Ammon's horn (tissue), 1 donor: ENCODE data around the gene ARL9.
"Not testable (repeated sequence)": the region's sequence is repeated elsewhere in the genome, so short reads cannot be mapped to it uniquely, and the experiment has no call there.

Experiments used
- DNase-seq: peaks from one replicate; pipeline ENCODE4 v3.0.0-alpha.2; 2016; ENCODE audit warnings: low spot score

The ARL9 gene, protein sequence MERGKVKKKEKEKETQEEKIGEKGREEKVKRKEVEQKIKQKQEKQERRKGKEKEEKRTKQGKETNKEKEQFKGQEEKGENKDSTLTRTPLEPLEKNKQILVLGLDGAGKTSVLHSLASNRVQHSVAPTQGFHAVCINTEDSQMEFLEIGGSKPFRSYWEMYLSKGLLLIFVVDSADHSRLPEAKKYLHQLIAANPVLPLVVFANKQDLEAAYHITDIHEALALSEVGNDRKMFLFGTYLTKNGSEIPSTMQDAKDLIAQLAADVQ

DNA sequence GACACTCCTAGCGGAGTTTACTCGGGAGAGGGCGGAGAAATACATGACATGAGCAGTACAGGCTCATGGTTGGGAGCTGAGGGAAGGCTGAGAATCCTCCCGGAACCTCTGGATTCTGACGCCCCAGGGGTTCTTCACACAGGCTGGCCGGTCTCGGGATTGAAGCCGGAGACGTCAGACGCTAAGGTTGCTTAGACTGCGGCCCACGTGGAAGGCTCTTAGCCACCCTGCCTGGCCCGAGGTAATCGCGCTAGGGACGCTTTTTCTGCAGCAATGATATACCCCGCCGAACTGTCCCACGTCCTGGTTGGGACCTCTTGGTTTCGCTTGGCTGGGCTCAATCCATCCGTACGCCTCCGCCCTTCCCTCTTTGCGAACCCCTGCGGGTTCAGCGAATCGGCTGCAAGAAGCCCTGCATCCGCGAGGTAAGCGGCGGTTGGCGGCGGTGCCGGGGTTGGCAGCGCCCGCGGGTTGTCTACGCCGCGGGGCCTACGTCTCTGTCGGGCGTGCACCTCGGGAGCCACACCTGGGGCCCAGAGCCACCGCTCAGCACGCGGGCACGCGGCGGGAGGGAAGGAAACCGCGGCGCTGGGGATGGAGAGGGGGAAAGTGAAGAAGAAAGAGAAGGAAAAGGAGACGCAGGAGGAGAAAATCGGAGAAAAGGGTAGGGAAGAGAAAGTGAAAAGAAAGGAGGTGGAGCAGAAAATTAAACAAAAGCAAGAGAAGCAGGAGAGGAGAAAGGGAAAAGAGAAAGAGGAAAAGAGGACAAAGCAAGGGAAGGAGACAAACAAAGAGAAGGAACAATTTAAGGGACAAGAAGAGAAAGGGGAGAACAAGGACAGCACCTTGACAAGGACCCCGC is at the start of gene ARL9:
ARL9 (plus strand) TSS at position 523 of the 862 bp plus-strand sequence; CDS start at position 595, 72 bp downstream.
- DNase-seq = peak; percentile 36

DNA sequence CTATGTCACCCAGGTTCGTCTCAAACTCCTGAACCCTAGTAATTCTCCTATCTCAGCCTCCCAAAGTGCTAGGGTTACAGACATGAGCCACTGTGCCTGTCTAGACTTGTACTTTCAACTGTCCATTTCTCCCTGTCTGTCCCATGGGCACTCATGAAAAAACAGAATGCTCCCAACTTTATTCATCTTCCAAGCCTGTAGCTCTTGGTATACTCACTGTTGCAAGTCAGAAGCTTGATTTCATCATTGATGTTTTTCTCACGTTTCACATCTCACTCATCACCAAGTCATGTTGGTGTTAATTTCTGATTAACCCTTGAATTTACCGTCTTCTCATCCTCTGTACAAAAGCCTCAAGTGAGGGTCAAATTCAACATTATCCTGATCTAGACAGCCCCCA is 45.5 kb upstream of the ARL9 start:
- no peak for DNase-seq

DNA sequence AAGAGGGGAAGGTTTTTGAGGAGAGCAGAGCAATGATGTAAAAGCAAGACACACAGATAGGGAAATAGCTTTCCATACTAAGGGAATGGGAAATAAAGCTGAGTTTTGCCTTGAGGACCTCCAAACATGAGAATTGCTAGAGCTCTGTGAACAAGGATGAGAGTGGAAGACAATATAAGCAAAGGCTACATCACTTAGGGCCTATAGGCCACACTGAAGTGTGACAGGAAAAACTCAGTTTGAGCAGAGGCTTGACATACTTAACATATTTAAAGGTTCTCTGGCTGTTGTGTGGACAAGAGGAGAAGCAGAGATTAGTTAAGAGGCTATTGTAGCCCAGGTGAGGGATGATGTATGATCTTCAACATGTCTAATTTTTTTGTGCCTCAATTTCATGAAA is 43.4 kb upstream of the ARL9 start:
- DNase-seq = no peak

DNA sequence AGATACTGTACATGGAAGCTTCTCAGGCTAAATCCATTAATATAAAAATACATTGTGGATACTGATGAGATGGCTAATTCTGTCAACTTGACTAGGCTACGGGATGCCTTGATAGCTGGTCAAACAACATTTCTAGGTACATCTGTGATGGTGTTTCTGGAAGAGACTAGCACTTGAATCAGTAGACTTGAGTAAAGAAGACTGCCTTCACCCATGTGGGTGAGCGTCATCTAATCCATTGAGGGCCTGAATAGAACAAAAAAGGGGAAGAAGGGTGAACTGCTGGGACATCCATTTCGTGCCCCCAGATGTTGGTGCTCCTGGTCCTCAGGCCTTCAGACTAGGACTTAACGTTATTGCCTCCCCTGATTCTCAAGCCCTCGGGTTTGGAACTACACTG is 41.9 kb upstream of the ARL9 start:
- DNase-seq = no peak

DNA sequence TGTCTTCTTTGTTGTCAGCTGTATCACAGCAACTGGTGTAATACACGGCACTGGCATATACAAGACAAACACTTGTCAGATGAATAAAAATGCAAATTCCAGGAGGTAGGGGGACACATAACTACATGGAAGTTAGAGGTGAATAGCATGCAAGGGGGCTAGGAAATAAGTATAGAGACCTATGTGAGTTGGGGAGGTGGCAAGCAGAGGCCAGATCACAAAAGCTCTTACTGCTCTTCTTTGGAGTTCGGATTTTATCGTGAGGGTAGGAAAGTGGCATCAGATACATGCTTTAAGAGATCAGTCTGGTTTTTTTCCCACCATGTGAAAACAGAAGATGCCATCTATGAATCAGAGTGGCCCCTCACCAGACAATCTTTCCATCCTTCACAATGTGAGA is 41.0 kb upstream of the ARL9 start:
- no peak for DNase-seq

DNA sequence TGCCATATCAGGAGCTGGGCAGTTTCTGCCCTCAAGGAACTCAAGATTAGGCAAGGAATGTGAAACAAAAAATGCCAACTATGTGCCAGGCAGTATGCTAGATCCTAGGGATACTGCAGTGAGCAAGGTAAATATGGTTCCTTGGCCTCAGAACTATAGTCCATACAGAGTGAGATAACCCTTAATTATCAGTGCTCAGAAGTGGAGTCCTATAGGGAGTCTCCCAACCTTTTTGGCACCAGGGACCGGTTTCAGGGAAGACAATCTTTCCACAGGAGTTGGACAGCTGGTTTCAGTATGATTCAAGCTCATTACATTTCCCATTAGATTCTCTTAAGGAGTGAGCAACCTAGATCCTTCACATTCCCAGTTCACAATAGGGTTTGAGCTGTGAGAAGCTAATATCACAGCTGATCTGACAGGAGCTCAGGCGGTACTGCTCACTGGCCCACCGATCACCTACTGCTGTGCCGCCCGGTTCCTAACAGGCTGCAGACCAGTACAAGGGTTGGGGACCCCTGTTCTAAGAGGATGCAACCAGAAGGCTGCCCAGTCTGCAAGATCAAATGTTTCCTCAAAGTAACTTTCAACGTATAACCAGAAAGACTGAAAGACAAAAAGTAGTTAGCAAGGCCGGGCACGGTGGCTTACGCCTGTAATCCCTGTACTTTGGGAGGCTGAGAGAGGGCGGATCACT is 39.8 kb upstream of the ARL9 start:
- DNase-seq = no peak

DNA sequence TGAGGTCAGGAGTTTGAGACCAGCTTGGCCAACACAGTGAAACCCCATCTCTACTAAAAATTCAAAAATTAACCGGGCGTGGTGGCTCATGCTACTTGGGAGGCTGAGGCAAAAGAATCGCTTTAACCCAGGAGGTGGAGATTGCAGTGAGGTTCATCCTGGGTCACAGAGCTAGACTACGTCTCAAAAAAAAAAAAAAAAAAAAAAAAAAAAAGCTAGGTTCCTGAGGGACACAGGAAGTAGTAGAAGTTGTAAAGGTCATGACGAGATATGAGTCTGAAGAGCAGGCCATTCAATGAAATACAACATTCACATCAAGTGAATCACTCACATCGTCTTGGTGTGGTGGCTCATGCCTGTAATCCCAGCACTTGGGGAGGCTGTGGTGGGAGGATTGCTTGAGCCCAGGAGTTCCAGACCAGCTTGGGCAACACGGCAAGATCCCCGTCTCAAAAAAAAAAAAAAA is 39.3 kb upstream of the ARL9 start:
- DNase-seq = not testable (repeated sequence)

DNA sequence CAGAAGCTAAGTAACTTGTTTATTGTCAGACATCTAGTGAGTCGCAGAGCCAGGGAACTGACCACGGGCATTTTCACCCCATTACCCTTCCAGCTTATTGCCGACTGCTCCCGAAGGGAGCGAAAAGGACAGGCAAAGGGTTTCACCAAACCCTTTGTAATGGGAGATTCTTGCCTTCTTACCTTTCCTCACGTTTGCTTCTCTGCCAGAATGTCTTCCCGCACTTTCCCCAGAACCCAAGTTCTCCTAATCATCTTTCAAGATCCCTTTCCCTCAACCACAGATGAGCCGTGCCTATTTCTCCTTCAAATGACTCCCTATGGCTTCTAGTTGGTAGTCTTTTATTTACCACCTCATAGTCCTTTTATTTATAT is 38.7 kb upstream of the ARL9 start:
- DNase-seq = no peak

DNA sequence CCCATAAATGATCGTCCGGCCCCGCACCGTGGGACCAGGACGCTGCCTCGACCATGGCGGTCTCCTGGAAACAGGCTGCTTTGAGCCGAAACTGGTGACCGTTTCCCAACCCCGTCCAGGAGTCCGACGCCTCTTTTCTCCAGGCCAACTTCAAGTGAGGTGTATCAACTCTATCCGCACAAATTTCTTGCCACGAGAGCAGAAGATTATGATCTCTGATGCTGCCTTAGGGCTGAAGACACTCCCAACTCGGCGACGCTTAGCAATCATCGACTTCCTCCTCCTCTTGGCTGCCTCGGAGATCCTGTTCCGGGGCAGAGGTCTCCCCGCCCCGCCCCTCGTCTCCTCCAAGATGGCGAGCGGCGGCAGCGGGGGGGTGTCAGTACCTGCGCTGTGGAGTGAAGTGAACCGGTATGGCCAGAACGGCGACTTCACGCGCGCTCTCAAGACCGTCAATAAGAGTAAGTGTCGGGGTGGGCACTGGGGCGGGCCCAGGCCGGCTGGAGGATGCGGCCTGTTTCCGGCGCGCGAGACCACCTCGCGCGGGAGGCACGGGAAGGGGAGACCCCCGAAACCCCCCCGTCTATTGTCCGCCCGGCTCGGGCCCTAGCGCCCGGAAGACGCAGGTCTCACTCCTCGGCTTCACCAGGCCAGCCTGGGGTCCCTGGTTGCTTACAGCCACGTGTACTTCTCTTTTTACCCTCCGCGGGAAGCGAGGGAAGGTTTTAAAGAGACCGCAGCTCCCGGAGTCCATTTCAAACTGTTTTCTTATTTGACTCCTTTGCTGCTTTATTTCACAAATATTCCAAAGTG is 38.1 kb upstream of the ARL9 start, which contains the start of gene SRP72:
SRP72 (plus strand) TSS at position 334 of the 813 bp plus-strand sequence; CDS start at position 353, 19 bp downstream.
- DNase-seq = peak; percentile 95

DNA sequence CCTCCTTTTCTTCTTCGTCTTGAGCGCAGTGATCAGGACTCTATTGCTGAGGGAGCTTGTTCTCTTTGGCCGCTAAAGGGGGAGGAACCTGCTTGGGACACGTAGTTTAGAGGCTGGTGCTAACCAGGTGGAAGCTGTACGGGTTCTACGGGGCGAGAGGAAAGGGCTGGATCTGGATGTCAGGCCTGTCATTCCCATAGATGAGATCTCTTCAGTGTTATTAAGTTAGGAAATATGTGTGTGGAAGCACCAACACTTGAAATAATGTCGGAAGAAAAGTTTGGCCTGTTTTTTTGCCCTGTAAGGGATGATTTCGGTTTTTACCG is 37.5 kb upstream of the ARL9 start:
- DNase-seq = no peak

DNA sequence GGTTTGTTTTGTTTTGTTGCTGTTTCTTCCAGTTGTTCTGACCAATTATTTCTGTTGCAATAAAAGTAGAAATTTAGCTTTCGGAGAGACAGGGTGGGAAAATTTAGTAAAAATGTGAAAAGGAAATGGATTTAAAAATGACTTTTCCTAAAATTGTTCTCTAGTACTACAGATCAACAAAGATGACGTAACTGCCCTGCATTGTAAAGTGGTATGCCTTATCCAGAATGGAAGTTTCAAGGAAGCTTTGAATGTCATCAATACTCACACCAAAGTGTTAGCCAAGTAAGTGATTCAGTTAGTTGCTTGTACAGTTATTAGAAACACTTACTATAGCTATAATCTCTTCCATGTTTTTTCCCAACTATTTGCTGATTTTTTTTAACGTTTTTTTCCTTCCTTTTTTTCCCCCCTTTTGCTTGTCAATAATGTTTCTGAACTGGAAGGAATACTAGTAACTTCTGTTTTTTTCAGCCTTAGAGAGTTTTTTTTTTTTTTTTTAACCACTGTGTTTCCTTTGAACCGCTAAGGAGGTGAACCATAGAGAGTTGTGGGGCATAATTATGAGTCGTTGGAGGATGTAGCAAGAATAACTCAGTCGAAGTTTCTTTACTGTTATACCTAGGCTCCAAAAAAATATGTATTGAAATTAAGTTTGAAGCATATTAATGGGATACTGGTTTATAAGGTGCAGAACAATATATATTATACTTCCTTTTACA is 35.9 kb upstream of the ARL9 start:
- no peak for DNase-seq

DNA sequence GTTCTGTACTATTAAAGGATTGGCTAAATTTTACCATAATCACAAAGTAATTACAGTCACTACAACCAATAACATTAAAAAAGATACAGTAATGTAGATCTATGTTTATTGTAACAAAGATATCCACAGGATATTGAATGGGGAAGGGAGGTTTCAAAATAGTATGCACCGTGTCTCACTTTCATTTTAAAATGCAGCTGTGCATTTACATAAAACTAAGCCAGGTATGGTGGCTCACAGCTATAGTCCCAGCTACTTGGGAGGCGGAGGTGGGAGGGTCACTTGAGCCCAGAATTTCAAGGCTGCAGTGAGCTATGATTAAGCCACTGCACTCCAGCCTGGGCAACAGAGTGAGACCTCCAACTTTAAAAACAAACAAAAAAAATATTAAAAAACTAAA is 29.7 kb upstream of the ARL9 start:
- DNase-seq = no peak

DNA sequence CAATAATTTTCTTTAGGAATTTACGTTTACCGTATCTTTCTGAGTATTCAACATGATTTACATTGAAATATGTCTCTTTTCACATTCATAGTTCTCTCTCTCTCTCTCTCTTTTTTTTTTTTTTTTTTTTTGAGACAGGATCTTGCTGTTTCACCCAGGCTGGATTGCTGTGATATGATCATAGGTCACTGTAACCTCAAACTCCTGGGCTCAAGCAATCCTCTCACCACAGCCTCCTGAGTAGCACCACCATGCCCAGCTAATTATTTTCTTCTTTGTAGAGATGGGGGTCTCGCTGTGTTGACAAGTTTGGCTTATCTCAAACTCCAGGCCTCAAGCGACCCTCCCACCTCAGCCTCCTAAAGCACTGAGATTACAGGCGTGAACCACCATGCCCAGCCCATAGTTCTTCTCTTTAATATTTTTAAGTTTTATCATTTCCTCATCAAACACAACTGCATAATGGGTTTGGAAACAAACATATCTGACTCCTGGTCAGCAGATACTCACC is 28.3 kb upstream of the ARL9 start:
- no peak for DNase-seq

DNA sequence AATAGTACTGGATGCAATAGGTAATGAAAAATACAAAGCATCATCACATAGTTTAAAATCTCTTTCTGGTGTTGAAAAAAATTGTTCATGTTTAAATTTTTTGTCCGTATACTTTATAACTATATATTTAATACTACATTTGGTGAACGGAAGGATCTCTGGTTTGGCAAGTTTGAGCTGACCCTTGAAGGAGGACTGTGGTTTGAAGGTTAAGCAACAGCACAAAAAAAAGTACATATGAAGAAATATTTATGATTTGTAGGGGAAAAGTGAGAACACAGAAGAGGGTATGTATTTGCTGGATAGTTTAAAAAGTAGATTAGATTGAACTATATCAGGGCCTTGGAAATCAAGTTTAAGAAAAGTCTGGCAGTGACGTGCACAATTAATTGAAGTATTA is 24.9 kb upstream of the ARL9 start:
- no peak for DNase-seq

DNA sequence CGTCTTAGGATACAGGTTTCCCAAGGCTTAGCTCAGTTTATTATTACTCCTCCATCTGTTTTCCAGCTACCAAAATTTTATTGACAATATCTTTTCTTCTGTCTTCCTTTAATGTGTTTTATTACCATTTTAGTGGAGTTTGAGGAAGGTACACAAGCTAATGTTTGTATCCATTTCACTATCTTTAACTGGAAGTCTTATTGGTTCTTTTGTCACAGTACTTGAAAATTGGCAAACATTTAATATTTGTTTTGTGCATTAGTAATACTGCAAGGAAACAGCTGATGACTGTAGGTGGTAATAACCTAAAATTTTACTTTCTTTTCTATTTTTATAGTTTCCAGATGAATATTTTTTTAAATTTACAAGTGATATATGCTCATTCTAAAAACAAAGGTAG is 9.3 kb upstream of the ARL9 start:
- DNase-seq = no peak

DNA sequence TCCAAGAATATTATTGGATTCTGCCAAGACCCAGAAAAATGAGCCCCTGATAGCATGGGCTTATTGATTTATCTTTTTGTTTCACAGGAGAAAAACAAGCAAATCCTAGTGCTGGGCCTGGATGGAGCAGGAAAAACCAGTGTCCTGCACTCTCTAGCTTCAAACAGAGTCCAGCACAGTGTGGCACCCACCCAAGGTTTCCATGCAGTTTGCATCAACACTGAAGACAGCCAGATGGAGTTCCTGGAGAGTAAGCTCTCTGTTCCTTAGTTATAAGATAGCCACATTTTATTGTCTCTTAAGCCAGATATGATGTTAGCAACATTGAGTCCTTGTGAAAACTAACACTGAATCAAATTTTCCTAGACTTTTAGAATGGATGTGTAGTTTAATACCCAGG is 5.5 kb downstream of the ARL9 start:
- DNase-seq = no peak

DNA sequence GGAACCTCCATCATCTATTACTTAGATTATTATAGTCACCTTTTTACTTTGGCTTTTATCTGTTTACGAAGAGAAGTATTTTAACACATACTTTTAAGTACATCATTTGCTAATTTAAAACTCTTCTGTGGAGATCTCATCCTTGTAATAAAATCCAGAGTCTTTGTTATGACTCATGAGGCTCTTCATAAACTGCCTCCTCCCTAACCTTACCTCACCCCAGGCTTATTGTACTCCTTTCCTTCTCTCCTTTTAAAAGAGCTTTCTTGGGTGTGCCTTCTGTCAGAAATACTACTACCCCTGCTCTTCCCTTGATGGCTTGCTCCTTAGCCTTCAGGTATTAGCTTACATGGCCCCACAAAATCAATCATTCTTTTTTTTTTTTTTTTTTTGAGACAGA is 6.6 kb downstream of the ARL9 start:
- no peak for DNase-seq

DNA sequence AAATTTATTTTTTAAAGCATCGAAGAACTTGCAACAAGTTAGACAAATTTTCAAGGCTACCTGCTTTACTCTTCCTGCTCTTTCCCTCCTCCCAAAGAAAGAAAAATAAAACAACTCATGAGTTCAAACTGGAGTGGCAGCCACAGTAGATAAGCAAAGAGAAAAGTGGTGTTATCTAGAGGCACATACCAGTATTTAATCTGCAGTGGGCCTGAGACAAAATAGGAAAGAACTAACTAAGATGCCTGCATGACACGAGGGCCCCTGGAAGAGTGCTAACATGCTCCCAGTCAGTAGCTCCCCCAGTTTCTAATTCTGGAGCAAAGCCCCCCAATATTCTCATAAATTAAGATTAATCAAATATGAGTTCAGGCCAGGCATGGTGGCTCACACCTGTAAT is 7.9 kb downstream of the ARL9 start:
- no peak for DNase-seq

DNA sequence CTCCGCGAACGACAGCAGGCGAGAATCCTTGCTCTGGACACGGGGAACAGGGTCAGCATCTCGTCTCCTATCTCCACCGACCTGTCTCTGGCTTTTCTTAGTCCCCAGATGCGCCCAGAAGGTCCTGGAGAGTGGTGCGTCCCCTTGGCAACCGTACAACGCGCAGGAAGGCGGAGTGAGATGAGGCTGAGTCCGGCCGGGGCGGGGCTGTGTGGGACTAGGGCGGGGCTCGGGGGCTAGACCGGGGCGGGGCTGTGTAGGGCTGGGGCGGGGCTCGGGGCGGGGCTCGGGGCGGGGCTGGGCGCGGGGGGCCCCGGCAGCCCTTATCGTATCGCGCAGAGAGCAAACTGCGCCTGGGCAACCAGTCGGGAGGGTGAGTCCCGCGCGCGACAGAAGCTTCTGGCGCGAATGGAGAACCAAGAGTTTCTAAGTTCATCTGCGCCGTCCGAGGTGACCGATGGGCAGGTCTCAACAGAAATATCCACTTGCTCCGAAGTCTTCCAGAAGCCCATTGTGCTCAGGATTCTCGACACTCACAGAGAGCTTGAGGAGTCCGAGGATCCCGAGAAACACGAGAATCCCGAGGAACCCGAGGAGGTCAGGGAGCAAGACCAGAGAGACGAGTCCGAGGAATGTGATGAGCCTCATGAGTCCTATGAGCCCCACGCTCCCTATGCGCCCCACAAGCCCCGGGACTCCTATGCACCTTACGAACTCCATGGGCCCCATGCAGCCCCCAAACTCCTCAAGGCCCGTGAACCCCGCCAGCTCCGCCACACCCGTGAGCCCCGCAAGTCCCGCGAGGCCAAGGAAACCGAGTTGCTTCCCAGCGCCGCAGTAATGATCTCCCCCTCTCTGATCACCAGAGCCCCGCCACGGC is 24.9 kb downstream of the ARL9 start:
- DNase-seq = peak; percentile 88

DNA sequence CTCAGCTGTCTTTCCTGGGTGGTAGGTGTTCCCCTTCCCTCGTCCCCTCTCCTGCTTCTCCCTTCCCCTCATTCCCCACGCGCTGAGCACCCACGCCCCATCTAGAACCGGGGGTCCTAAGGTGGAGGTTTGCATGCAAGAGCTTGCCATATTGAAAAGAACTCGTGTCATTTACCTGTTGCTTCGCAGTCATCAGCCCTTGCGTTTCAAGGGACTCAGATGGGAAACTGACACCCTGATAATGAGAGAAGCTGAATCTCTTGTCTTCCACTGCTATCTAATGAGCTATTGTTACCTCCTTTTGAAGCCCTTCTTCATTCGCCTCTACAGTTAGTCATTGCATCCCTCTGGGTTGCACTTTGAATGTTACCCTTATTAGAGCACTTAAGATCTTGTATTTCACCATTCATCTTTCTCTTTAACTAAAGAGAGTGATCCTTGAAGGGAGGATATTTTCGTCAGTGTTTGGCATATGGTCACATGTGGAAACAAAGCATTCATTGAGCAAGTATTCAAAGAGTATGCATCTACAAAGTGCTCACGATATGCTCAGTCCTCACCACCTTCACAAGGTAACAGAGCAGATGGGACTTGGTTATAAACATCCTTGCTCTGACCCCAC is 25.7 kb downstream of the ARL9 start:
- DNase-seq = no peak
